GM12878 (cell line): ENCODE data around the gene UTF1. TPM values are rescaled to one million over a fixed set of nuclear protein-coding genes. Genes with fewer than 3 reads are reported as not detected.

Experiments
- ATAC-seq: fragments of 200-7000 bp; cut with Tn5 transposase; 3 replicates; pipeline ENCODE4 v1.9.1; 2020; ENCODE audit warnings: mild to moderate bottlenecking, moderate library complexity
- BruUV-seq: library from RNA; stranded (reverse); fragments of 400-500 nt; replicated peaks from 2 replicates; lab custom pipeline; 2021; lab: Mats Ljungman, UMichigan
- CTCF ChIA-PET: fragments of 300-600 bp; sonication (Branson Sonifier 250); formaldehyde crosslinking; extraction: SDS; loops from one replicate; lab custom pipeline; 2021; ENCODE audit warnings: inconsistent platforms; lab: Yijun Ruan, JAX
- POLR2A ChIA-PET: fragments of 350-600 bp; formaldehyde crosslinking; extraction: SDS; loops from one replicate; lab custom pipeline; 2021; ENCODE audit warnings: inconsistent platforms; lab: Charles Lee
- RAD21 ChIA-PET: fragments of 300-600 bp; sonication (Branson Sonifier 250); formaldehyde crosslinking; loops from one replicate; lab custom pipeline; 2023; ENCODE audit warnings: antibody characterized with exemption; ENCODE audit not compliant: unreplicated experiment; lab: Charles Lee
- SMC1A ChIA-PET: fragments of 300-600 bp; sonication (Branson Sonifier 250); formaldehyde crosslinking; loops from one replicate; lab custom pipeline; 2023; ENCODE audit not compliant: unreplicated experiment, uncharacterized antibody; lab: Charles Lee
- DNase-seq: peaks from one replicate; pipeline ENCODE4 v3.0.0-alpha.2; 2011; ENCODE audit warnings: low read depth, low spot score
- FAIRE-seq: peaks from 3 replicates; lab custom pipeline; 2011; peaks lifted over from hg19 to GRCh38; lab: Jason Lieb, UNC
- H2AFZ ChIP-seq: 2 replicates; pipeline ENCODE4 v1.6.0; 2011; ENCODE audit warnings: low read depth, low read length, control low read depth; ENCODE audit not compliant: control insufficient read depth
- H3K27ac ChIP-seq: 2 replicates; pipeline ENCODE4 v1.5.1; 2011; ENCODE audit warnings: control low read depth; ENCODE audit not compliant: control insufficient read depth, insufficient read depth
- H3K27me3 ChIP-seq, 2 experiments: replicated peaks in 1 of 2; 2 replicates each; pipeline versions ENCODE4 v1.6.0 to v1.6.1; 2011; ENCODE audit warnings: low read length in 1 of 2; ENCODE audit not compliant: control insufficient read depth in 2 of 2, insufficient read depth in 2 of 2
- H3K36me3 ChIP-seq, 2 experiments: 2 replicates each; pipeline ENCODE4 v1.5.1; 2011; ENCODE audit warnings: low read length in 1 of 2; ENCODE audit not compliant: control insufficient read depth in 2 of 2, insufficient read depth in 2 of 2
- H3K4me1 ChIP-seq: 2 replicates; pipeline ENCODE4 v1.6.1; 2011; ENCODE audit warnings: mild to moderate bottlenecking, low read length, moderate library complexity, mixed read lengths; ENCODE audit not compliant: control insufficient read depth, insufficient read depth
- H3K4me2 ChIP-seq: 2 replicates; pipeline ENCODE4 v1.6.0; 2011; ENCODE audit warnings: control low read depth; ENCODE audit not compliant: control insufficient read depth, insufficient read depth
- H3K4me3 ChIP-seq: fragments of 200-600 bp; sonication (generic); 2 replicates; pipeline ENCODE4 v1.5.1; 2016
- H3K79me2 ChIP-seq: 2 replicates; pipeline ENCODE4 v1.6.0; 2011; ENCODE audit warnings: low read length; ENCODE audit not compliant: control insufficient read depth, insufficient read depth
- H3K9ac ChIP-seq: 2 replicates; pipeline ENCODE4 v1.8.0; 2011; ENCODE audit warnings: low read length, control low read depth, mixed read lengths; ENCODE audit not compliant: control insufficient read depth, insufficient read depth
- H3K9me3 ChIP-seq: replicated peaks from 3 replicates; pipeline ENCODE4 v1.5.1; 2011; ENCODE audit warnings: mild to moderate bottlenecking, low read length; ENCODE audit not compliant: control insufficient read depth, insufficient read depth
- H4K20me1 ChIP-seq: 2 replicates; pipeline ENCODE4 v1.6.0; 2011; ENCODE audit not compliant: control insufficient read depth, insufficient read depth
- CBX3 ChIP-seq: fragments of 200-600 bp; sonication (generic); IDR thresholded peaks from 2 replicates; pipeline ENCODE4 v1.6.1; 2016; ENCODE audit warnings: low read depth, borderline replicate concordance
- CBX5 ChIP-seq: sonication (generic); IDR thresholded peaks from 2 replicates; pipeline ENCODE4 v1.6.1; 2016; ENCODE audit warnings: low read depth, moderate library complexity, mild to moderate bottlenecking, inconsistent platforms
- CHD2 ChIP-seq: IDR thresholded peaks from 2 replicates; pipeline ENCODE4 v1.6.1; 2011; ENCODE audit warnings: low read depth, low read length, improper control_type of control experiment, borderline replicate concordance
- E2F8 ChIP-seq: fragments of 450-650 bp; IDR thresholded peaks from 2 replicates; pipeline ENCODE4 v1.6.1; 2018; ENCODE audit warnings: mild to moderate bottlenecking, low read depth, moderate library complexity; ENCODE audit not compliant: partially characterized antibody
- FOXK2 ChIP-seq: fragments of 450-650 bp; IDR thresholded peaks from 2 replicates; pipeline ENCODE4 v1.6.1; 2017; ENCODE audit warnings: mild to moderate bottlenecking, moderate library complexity
- GABPA ChIP-seq: IDR thresholded peaks from 2 replicates; pipeline ENCODE4 v1.6.1; 2014; ENCODE audit warnings: antibody characterized with exemption, low read depth, mild to moderate bottlenecking, inconsistent platforms
- IKZF1 ChIP-seq: fragments of 450-650 bp; conservative IDR thresholded peaks from 2 replicates; pipeline ENCODE4 v1.6.1; 2017; ENCODE audit warnings: antibody characterized with exemption, mild to moderate bottlenecking
- MYC ChIP-seq: IDR thresholded peaks from 2 replicates; pipeline ENCODE4 v1.6.1; 2011; ENCODE audit warnings: mild to moderate bottlenecking, low read length, moderate library complexity, inconsistent platforms; ENCODE audit not compliant: insufficient read depth, insufficient replicate concordance, insufficient read length, severe bottlenecking
- POLR2A ChIP-seq: IDR thresholded peaks from 2 replicates; pipeline ENCODE4 v1.6.1; 2011; ENCODE audit warnings: low read depth, mild to moderate bottlenecking, low read length
- RB1 ChIP-seq: fragments of 450-650 bp; formaldehyde crosslinking; IDR thresholded peaks from 2 replicates; pipeline ENCODE4 v1.6.1; 2017; ENCODE audit warnings: mild to moderate bottlenecking, borderline replicate concordance
- RFX5 ChIP-seq: IDR thresholded peaks from 2 replicates; pipeline ENCODE4 v1.6.1; 2011; ENCODE audit warnings: low read depth, low read length, improper control_type of control experiment
- TCF3 ChIP-seq: IDR thresholded peaks from 2 replicates; pipeline ENCODE4 v1.6.1; 2012; ENCODE audit warnings: low read depth, mild to moderate bottlenecking, low read length, borderline replicate concordance; ENCODE audit not compliant: insufficient read depth
- ZNF24 ChIP-seq: fragments of 450-650 bp; IDR thresholded peaks from 2 replicates; pipeline ENCODE4 v1.6.1; 2017; ENCODE audit warnings: antibody characterized with exemption, mild to moderate bottlenecking
- ZNF274 ChIP-seq: IDR thresholded peaks from one replicate; pipeline ENCODE4 v1.8.0; 2011; ENCODE audit not compliant: insufficient read length, insufficient read depth
- WGBS: methylation state at CpG from one replicate; pipeline ENCODE4 v1.1.6; 2016; ENCODE audit warnings: low lambda C conversion rate; ENCODE audit not compliant: insufficient replicate concordance, insufficient coverage; ENCODE audit errors: missing lambda C conversion rate; 5-methylcytosine and 5-hydroxymethylcytosine counted together
- in situ Hi-C: fragments of 300-500 bp; cut with MboI; formaldehyde crosslinking; loops from 9 replicates; pipeline ENCODE4 v1.14.3; 2018; ENCODE audit warnings: mixed read lengths
- intact Hi-C: fragments of 100-400 bp; cut with micrococcal nuclease; formaldehyde crosslinking; loops from one replicate; pipeline ENCODE4 v1.14.2; 2022; ENCODE audit not compliant: unreplicated experiment
- polyA plus RNA-seq, 11 experiments: library from polyadenylated mRNA; depleted of rRNA in 4 of 11; unstranded in 6 of 11; stranded (reverse) in 5 of 11; fragments of >200 nt; fragmentation: Nextera tagmentation in 4 of 11; fragmentation: Illumina TruSeq in 1 of 11; extraction: Ambion mirVana in 4 of 11; extraction: Trizol in 1 of 11; gene quantifications; 1 replicate in 1 of 11; 2 replicates in 10 of 11; pipeline versions ENCODE4 v1.2.1 to v1.2.3, GENCODE V29; 2011 to 2016; ENCODE audit warnings: inconsistent platforms in 2 of 11, missing spikeins in 2 of 11, low read depth in 1 of 11
- total RNA-seq, 4 experiments: library from RNA; depleted of rRNA in 3 of 4; stranded (reverse); fragments of >200 nt in 3 of 4; fragmentation: Illumina TruSeq in 1 of 4; extraction: Trizol in 1 of 4; gene quantifications; 2 replicates each; pipeline versions ENCODE4 v1.2.1 to v1.2.3, GENCODE V29; 2013 to 2021
- TF ChIP-seq, protein P1 (sequence below): fragments of 450-650 bp; formaldehyde crosslinking; IDR thresholded peaks from 2 replicates; pipeline ENCODE4 v1.4.0; 2022; ENCODE audit warnings: mild to moderate bottlenecking, moderate library complexity
- TF ChIP-seq, protein P2 (sequence below): fragments of 450-650 bp; IDR thresholded peaks from 2 replicates; pipeline ENCODE4 v1.6.1; 2017; ENCODE audit warnings: mild to moderate bottlenecking

The UTF1 gene
- total and polyA plus RNA-seq, 10 of the 15 experiments (the other 5 are each of a cell fraction or from before 2014, with no cell fraction given), result not detected

DNA sequence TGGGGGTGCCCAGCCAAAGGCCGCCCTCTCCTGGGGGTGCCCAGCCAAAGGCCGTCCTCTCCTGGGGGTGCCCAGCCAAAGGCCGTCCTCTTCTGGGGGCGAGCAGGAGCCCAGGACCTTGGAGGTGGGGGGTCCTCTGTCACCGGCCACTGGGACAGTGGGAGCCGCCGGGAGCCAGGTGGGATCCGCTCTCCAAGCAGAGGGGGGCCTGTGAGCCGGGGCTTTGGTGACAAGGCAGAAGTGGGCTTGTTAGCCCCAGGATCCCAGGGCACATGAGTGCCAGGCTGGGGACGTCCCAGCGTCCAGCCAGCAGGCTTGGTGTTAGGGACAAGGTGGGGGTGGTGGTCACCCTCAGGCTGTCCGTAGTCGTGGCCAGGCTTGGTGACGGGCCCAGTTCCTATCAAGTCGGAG lies 29.4 kb upstream of the UTF1 start (continued):
- TF ChIP-seq ZNF24 (no peak), IKZF1 (no peak), MYC (no peak), RFX5 (no peak), POLR2A (no peak), CBX5 (no peak), GABPA (no peak)
- TF ChIP-seq, protein P1, sequence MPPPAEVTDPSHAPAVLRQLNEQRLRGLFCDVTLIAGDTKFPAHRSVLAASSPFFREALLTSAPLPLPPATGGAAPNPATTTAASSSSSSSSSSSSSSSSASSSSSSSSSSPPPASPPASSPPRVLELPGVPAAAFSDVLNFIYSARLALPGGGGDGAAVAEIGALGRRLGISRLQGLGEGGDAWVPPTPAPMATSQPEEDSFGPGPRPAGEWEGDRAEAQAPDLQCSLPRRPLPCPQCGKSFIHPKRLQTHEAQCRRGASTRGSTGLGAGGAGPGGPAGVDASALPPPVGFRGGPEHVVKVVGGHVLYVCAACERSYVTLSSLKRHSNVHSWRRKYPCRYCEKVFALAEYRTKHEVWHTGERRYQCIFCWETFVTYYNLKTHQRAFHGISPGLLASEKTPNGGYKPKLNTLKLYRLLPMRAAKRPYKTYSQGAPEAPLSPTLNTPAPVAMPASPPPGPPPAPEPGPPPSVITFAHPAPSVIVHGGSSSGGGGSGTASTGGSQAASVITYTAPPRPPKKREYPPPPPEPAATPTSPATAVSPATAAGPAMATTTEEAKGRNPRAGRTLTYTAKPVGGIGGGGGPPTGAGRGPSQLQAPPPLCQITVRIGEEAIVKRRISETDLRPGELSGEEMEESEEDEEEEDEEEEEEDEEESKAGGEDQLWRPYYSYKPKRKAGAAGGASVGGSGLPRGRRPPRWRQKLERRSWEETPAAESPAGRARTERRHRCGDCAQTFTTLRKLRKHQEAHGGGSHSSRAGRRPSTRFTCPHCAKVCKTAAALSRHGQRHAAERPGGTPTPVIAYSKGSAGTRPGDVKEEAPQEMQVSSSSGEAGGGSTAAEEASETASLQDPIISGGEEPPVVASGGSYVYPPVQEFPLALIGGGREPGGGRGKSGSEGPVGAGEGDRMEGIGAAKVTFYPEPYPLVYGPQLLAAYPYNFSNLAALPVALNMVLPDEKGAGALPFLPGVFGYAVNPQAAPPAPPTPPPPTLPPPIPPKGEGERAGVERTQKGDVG (CRISPR knock-in tag), result no peak
- TF ChIP-seq, all 136 proteins: peak for 0

GRCh38 chr10:133201151-133201947 lies 28.7 kb upstream of the UTF1 start:
- H3K9me3 ChIP-seq, result no peaks in the 10 kb centered on the region
- no peaks in the 10 kb centered on the region for H3K4me1 ChIP-seq
- SMC1A ChIA-PET, result no interaction called here
- FAIRE-seq (no peak), DNase-seq (no peak), ATAC-seq (no peak)
- H2AFZ ChIP-seq, result no peak overlapping the region
- no peaks in the 10 kb centered on the region for H3K36me3 ChIP-seq
- POLR2A ChIA-PET, result no interaction called here
- H3K4me2 ChIP-seq, result no peak overlapping the region
- H3K4me3 ChIP-seq, result no peak overlapping the region
- no TSS peak for BruUV-seq
- H3K27me3 ChIP-seq, result no peaks in the 10 kb centered on the region
- CTCF ChIA-PET, result no interaction called here
- 59% methylated on average over 52 of the region's 57 CpGs for WGBS
- no peaks in the 10 kb centered on the region for H3K79me2 ChIP-seq
- no peak overlapping the region for H3K27ac ChIP-seq
- in situ Hi-C loops, result no loop called here
- RAD21 ChIA-PET, result no interaction called here
- intact Hi-C loops, result no loop called here
- no peaks in the 10 kb centered on the region for H4K20me1 ChIP-seq
- H3K9ac ChIP-seq, result no peak overlapping the region
- TF ChIP-seq CBX3 (no peak), ZNF274 (no peak), E2F8 (no peak), TCF3 (no peak), MYC (no peak), CHD2 (no peak), FOXK2 (no peak), RB1 (no peak)
- TF ChIP-seq, protein P2, sequence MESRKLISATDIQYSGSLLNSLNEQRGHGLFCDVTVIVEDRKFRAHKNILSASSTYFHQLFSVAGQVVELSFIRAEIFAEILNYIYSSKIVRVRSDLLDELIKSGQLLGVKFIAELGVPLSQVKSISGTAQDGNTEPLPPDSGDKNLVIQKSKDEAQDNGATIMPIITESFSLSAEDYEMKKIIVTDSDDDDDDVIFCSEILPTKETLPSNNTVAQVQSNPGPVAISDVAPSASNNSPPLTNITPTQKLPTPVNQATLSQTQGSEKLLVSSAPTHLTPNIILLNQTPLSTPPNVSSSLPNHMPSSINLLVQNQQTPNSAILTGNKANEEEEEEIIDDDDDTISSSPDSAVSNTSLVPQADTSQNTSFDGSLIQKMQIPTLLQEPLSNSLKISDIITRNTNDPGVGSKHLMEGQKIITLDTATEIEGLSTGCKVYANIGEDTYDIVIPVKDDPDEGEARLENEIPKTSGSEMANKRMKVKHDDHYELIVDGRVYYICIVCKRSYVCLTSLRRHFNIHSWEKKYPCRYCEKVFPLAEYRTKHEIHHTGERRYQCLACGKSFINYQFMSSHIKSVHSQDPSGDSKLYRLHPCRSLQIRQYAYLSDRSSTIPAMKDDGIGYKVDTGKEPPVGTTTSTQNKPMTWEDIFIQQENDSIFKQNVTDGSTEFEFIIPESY, result no peak
